IMR-90 (cell line): ENCODE data around the gene SERBP1.

Source experiments
- BHLHE40 ChIP-seq: fragments of 150-350 bp; IDR thresholded peaks from 2 replicates; pipeline ENCODE4 v1.6.1; 2016; ENCODE audit warnings: mild to moderate bottlenecking, low read depth, low read length
- CEBPB ChIP-seq: IDR thresholded peaks from 2 replicates; pipeline ENCODE4 v1.6.1; 2012; ENCODE audit warnings: low read depth, low read length, improper control_type of control experiment
- MAZ ChIP-seq: IDR thresholded peaks from 2 replicates; pipeline ENCODE4 v1.6.1; 2012; ENCODE audit warnings: low read depth, mild to moderate bottlenecking, low read length, improper control_type of control experiment, moderate library complexity, borderline replicate concordance
- POLR2A ChIP-seq: IDR thresholded peaks from 2 replicates; pipeline ENCODE4 v1.6.1; 2012; ENCODE audit warnings: mild to moderate bottlenecking, low read depth, low read length
- RFX5 ChIP-seq: IDR thresholded peaks from 2 replicates; pipeline ENCODE4 v1.8.0; 2012; ENCODE audit warnings: low read depth, mild to moderate bottlenecking, low read length, moderate library complexity
- TF ChIP-seq, protein P1 (sequence below): conservative IDR thresholded peaks from 2 replicates; pipeline ENCODE4 v1.5.1; 2012; ENCODE audit warnings: mild to moderate bottlenecking, low read depth, low read length, improper control_type of control experiment
- TF ChIP-seq, protein P2 (sequence below): fragments of 150-350 bp; IDR thresholded peaks from 2 replicates; pipeline ENCODE4 v1.6.1; 2017; ENCODE audit warnings: mild to moderate bottlenecking, antibody characterized with exemption, low read length, low read depth
- TF ChIP-seq, protein P3 (sequence below): fragments of 150-350 bp; IDR thresholded peaks from 2 replicates; pipeline ENCODE4 v1.6.1; 2016; ENCODE audit warnings: low read depth, mild to moderate bottlenecking, low read length, moderate library complexity, borderline replicate concordance

DNA sequence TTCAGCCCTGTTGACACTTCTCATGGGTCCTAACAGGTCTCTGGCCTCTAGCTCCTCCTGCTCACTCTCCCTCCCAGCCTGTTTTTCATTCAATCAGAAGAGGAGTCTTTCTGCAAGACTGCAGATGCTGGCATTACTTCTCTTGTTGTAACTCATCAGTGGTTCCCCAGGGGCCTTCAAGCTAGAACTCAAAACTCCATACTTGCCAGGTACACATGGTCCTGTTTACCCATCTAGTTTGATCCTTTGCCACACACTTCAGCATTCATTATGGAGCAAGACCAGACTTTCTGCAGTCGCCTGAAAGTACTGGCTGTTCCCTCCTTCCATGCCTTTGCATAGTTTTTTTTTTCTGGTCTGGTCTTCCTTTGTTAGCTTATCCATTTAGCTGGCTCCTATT, 47.9 kb downstream of the SERBP1 start:
- TF ChIP-seq, protein P1, sequence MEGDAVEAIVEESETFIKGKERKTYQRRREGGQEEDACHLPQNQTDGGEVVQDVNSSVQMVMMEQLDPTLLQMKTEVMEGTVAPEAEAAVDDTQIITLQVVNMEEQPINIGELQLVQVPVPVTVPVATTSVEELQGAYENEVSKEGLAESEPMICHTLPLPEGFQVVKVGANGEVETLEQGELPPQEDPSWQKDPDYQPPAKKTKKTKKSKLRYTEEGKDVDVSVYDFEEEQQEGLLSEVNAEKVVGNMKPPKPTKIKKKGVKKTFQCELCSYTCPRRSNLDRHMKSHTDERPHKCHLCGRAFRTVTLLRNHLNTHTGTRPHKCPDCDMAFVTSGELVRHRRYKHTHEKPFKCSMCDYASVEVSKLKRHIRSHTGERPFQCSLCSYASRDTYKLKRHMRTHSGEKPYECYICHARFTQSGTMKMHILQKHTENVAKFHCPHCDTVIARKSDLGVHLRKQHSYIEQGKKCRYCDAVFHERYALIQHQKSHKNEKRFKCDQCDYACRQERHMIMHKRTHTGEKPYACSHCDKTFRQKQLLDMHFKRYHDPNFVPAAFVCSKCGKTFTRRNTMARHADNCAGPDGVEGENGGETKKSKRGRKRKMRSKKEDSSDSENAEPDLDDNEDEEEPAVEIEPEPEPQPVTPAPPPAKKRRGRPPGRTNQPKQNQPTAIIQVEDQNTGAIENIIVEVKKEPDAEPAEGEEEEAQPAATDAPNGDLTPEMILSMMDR = no peak
- no peak for TF ChIP-seq POLR2A
- TF ChIP-seq MAZ = no peak
- no peak for TF ChIP-seq RFX5
- TF ChIP-seq, protein P2, sequence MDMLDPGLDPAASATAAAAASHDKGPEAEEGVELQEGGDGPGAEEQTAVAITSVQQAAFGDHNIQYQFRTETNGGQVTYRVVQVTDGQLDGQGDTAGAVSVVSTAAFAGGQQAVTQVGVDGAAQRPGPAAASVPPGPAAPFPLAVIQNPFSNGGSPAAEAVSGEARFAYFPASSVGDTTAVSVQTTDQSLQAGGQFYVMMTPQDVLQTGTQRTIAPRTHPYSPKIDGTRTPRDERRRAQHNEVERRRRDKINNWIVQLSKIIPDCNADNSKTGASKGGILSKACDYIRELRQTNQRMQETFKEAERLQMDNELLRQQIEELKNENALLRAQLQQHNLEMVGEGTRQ = no peak
- no peak for TF ChIP-seq BHLHE40
- TF ChIP-seq, protein P3, sequence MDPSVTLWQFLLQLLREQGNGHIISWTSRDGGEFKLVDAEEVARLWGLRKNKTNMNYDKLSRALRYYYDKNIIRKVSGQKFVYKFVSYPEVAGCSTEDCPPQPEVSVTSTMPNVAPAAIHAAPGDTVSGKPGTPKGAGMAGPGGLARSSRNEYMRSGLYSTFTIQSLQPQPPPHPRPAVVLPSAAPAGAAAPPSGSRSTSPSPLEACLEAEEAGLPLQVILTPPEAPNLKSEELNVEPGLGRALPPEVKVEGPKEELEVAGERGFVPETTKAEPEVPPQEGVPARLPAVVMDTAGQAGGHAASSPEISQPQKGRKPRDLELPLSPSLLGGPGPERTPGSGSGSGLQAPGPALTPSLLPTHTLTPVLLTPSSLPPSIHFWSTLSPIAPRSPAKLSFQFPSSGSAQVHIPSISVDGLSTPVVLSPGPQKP = no peak
- no peak for TF ChIP-seq CEBPB
